ENCODE measurements around the gene SMAP1.
"Not testable (repeated sequence)": the region's sequence is repeated elsewhere in the genome, so short reads cannot be mapped to it uniquely, and the experiment has no call there.

GRCh38 chr6:70740746-70741145, 73.1 kb downstream of the SMAP1 start:
- TF ChIP-seq CTCF, POLR2A, POLR2AphosphoS5 (IDR thresholded peaks at IDR 0.05): not testable (repeated sequence)

Data from gastroesophageal sphincter (tissue), 3 donors.